GM21367 (cell line): Measurements from ENCODE around the gene RASSF5.

ENCODE experiments used
- ATAC-seq: cut with Tn5 transposase; IDR thresholded peaks from one replicate; pipeline ENCODE4 v1.9.1; 2021; ENCODE audit not compliant: unreplicated experiment

Gene RASSF5

GRCh38 chr1:206496131-206496793 lies 11.1 kb upstream of the RASSF5 start:
- peak; percentile 45 for ATAC-seq

- no peak for ATAC-seq
These were observed 10.0 kb upstream of the RASSF5 start for GRCh38 chr1:206497363-206497762.

GRCh38 chr1:206497774-206498173 lies 9.6 kb upstream of the RASSF5 start:
- no peak for ATAC-seq

- ATAC-seq, result no peak
These were observed 8.6 kb upstream of the RASSF5 start for GRCh38 chr1:206498685-206499084.

GRCh38 chr1:206500046-206500445 lies 7.3 kb upstream of the RASSF5 start:
- ATAC-seq, result no peak

- ATAC-seq, result no peak
These were observed 5.5 kb upstream of the RASSF5 start for GRCh38 chr1:206501881-206502280.

GRCh38 chr1:206502403-206502802 lies 4.9 kb upstream of the RASSF5 start:
- no peak for ATAC-seq

GRCh38 chr1:206502812-206503211 lies 4.5 kb upstream of the RASSF5 start:
- no peak for ATAC-seq

- no peak for ATAC-seq
These were observed 3.6 kb upstream of the RASSF5 start for GRCh38 chr1:206503591-206504362.

- no peak for ATAC-seq
These were observed 3.0 kb upstream of the RASSF5 start for GRCh38 chr1:206504363-206504713.

- no peak for ATAC-seq
These were observed 1.5 kb upstream of the RASSF5 start for GRCh38 chr1:206505702-206506355.

- ATAC-seq, result peak; percentile 12
These were observed 687 bp upstream of the RASSF5 start for GRCh38 chr1:206506405-206507283.

- no peak for ATAC-seq
These were observed 979 bp downstream of the RASSF5 start for GRCh38 chr1:206508130-206508889.

- ATAC-seq, result no peak
These were observed 1.6 kb downstream of the RASSF5 start for GRCh38 chr1:206508956-206509355.

GRCh38 chr1:206509612-206510257 lies 2.4 kb downstream of the RASSF5 start:
- ATAC-seq, result no peak

- no peak for ATAC-seq
These were observed 3.0 kb downstream of the RASSF5 start for GRCh38 chr1:206510371-206510770.

GRCh38 chr1:206511362-206512057 lies 4.2 kb downstream of the RASSF5 start:
- no peak for ATAC-seq

GRCh38 chr1:206512058-206512850 lies 4.9 kb downstream of the RASSF5 start:
- no peak for ATAC-seq

- no peak for ATAC-seq
These were observed 5.5 kb downstream of the RASSF5 start for GRCh38 chr1:206512851-206513180.
